ENCODE data around the gene TP53AIP1.
A peak's percentile ranks its signal among the peaks of the same experiment; 100 is the strongest.

The TP53AIP1 gene

DNA sequence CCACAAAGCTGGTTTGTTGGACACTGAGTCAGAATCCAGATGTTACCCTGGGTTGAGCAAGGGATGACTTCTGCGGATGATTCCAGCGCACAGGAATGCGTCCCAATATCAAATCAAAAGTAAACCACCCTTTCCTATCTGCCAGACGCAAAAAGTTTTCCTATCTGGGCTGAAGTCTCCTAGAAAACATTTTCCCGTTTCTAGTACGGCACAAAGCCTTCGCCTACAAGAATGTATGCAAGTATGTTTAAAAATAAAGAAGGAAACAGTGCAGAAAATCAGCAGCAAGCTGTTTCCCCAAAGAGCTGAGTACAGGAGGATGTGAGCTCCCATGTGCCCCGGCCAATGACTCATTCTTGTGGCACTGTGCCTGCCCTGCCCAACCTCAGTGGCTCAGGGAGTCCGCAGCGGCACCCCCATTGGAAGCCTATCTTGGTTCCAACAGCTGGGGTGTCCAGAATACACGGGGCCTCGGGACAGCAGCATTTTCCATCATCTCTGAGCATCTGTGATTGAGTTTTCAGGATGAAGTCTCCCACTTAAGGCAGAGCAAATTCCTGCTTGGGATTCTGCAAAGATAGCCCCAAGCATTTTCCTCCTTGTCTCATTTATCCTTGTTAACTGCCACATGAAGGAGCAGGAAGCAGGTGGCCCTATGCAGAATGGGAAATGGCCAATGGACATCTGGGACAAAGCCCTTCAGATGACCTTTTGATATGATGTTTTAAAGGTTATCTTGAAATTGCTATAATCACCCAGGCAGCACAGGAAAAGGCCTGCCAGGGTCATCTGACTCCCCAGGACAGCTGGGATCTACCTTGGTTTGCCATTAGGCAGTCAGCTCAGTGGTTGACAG lies 34.1 kb downstream of the TP53AIP1 start:
- H3K4me3 ChIP-seq (ENCODE audit: low read depth, low read length), result no peak overlapping the region
- DNase-seq (ENCODE audit: low read depth), result peak; percentile 42
- TF ChIP-seq CTCF (conservative IDR thresholded peaks at IDR 0.05; ENCODE audit: low read depth, low read length), result no peak

DNA sequence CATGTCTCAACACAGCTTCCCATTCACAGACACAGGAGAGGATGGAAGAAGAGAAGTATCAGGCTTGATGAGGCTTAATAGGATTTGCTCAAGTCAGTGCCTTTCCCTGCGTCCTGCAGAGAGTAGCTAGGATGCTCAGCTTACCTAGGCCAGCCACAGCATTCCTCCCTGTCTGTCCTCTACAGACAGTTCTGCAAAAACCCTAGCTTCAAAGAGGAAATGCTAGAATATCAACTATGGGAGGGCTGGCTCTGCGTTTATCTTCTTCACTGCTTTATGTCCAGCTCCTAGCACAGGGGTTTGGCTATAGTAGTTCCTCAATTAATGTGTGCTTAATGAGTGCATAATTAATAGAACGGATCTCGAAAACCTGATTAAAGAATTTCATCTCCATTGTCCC lies 35.1 kb downstream of the TP53AIP1 start:
- no peak for TF ChIP-seq CTCF (conservative IDR thresholded peaks at IDR 0.05; ENCODE audit: low read depth, low read length)
- DNase-seq (ENCODE audit: low read depth), result no peak
- no peak overlapping the region for H3K4me3 ChIP-seq (ENCODE audit: low read depth, low read length)

- no peak overlapping the region for H3K4me3 ChIP-seq (ENCODE audit: low read depth, low read length)
- no peak for DNase-seq (ENCODE audit: low read depth)
- no peak for TF ChIP-seq CTCF (conservative IDR thresholded peaks at IDR 0.05; ENCODE audit: low read depth, low read length)
Measured at GRCh38 chr11:128906185-128907050, 36.3 kb downstream of the TP53AIP1 start.

GRCh38 chr11:128905345-128906184 lies 37.1 kb downstream of the TP53AIP1 start:
- peak; percentile 28 for DNase-seq (ENCODE audit: low read depth)
- TF ChIP-seq CTCF (conservative IDR thresholded peaks at IDR 0.05; ENCODE audit: low read depth, low read length), result peak; percentile 54
- peak overlapping the region; percentile 56 for H3K4me3 ChIP-seq (ENCODE audit: low read depth, low read length)

DNA sequence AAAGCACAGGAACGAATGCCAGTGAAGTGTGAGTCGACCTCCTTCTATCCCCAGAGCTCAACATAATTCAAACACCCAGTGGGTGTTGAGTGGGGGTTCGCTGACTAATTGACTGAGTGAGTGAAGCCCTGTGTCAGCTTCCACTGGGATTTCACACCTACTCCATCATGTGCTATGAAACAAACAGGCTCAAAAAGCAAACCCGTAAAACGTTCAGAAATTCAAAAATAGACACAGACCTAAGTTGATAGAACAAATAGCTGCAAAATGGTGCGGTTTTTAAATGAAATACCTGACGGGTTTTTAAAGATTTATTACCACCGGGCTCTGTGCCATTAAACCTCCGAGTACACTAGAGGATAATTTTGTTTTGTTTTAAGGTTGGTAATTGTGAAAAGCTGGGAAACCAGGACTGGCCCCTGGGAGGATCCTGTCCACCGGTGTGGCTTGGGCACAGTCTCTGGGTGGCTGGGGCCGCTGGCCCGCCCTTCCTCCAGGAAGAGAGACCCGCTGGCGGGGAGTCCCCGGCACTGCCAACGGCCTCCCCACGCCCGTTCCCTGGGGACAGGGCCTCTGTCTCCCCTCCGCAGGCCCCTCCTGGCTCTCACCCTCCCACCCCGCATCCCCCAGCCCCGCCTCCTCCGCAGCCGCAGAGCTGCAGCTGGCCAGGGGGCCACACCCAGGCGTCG lies 37.9 kb downstream of the TP53AIP1 start:
- no peak for DNase-seq (ENCODE audit: low read depth)
- no peak for TF ChIP-seq CTCF (conservative IDR thresholded peaks at IDR 0.05; ENCODE audit: low read depth, low read length)
- peak overlapping the region; percentile 56 for H3K4me3 ChIP-seq (ENCODE audit: low read depth, low read length)

DNA sequence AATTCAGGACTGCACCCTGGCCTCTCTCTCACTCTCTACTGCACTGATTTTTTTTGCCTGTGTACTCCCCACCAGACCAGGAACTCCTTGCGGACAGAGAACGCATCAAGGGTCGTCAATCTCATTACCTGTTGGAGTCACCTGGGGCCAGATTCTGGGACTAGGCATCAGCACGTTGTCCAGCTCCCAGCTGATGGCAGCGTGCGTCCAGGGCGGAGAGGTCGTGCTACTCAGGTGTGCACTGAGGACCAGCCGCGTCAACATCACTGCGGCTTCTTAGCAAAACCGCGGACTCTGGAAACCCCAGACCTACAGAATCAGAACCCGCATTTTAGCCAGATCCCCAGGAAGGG lies 38.4 kb downstream of the TP53AIP1 start:
- TF ChIP-seq CTCF (conservative IDR thresholded peaks at IDR 0.05; ENCODE audit: low read depth, low read length), result no peak
- no peak overlapping the region for H3K4me3 ChIP-seq (ENCODE audit: low read depth, low read length)
- DNase-seq (ENCODE audit: low read depth), result no peak
